Heart left ventricle (tissue), 13 donors: ENCODE results near the gene CNOT6L.

Source experiments
- CTCF ChIP-seq, 12 donors: fragments of 200-600 bp; sonication (generic) in 4 of 12; IDR thresholded peaks; one replicate each; pipeline versions ENCODE4 v1.5.0 to v1.8.0; 2018 to 2022; ENCODE audit warnings: antibody characterized with exemption in 12 of 12, mild to moderate bottlenecking in 5 of 12
- POLR2A ChIP-seq, 2 donors: fragments of 450-650 bp; IDR thresholded peaks; one replicate each; pipeline ENCODE4 v1.6.1; 2017; ENCODE audit warnings: antibody characterized with exemption in 2 of 2, mild to moderate bottlenecking in 2 of 2, moderate library complexity in 2 of 2
- donor health status: ischemic (EF 13 %, LVEDD 7.1; RV severe dilation, severe dysfunction).
- donor health status: DM: no; HTN: yes; CAD: no.
- donor health status: DM: no; HTN: no; CAD: no.
- donor health status: ischemic (EF 25% LVEDD 6.9; RV normal size, moderate dysfunction).
- donor health status: ischemic (EF 25% LVEDD 5.7; RV mildly dilated, moderate dysfunction).
- donor health status: ischemic (EF 35%, LVEDD 5.7; RV mildly dilated, moderate dysfunction).
- donor health status: nonischemic (EF 11% LVEDD 7.7; RV severe dilation, severe dysfunction).
- donor health status: DM: yes; HTN: yes; CAD: no.
- donor health status: PGD.
- donor health status: ischemic (EF 29% LVEDD 5.4; RV normal size, mild dysfunction).
- donor health status: nonischemic (EF 23%, LVEDD 6.1; RV moderate dilation, normal function).

- TF ChIP-seq CTCF (IDR thresholded peaks at IDR 0.05) = no peak
- TF ChIP-seq POLR2A (IDR thresholded peaks at IDR 0.05) = no peak
Measured at GRCh38 chr4:77782102-77782835, 36.9 kb downstream of the CNOT6L start.
